Kidney epithelial cell (primary cell): ENCODE measurements around the gene DLAT. TPM values are rescaled to one million over a fixed set of nuclear protein-coding genes. Genes with fewer than 3 reads are reported as not detected.
"Not testable (repeated sequence)": the region's sequence is repeated elsewhere in the genome, so short reads cannot be mapped to it uniquely, and the experiment has no call there.

Experiments used
- DNase-seq: peaks from one replicate; pipeline ENCODE4 v3.0.0-alpha.2; 2010; ENCODE audit warnings: low read depth
- H3K27me3 ChIP-seq: 2 replicates; pipeline ENCODE4 v1.6.0; 2011; ENCODE audit warnings: low read length; ENCODE audit not compliant: control insufficient read depth, insufficient read depth
- H3K36me3 ChIP-seq: 2 replicates; pipeline ENCODE4 v1.5.1; 2011; ENCODE audit warnings: low read length; ENCODE audit not compliant: control insufficient read depth, insufficient read depth
- H3K4me3 ChIP-seq: 2 replicates; pipeline ENCODE4 v1.5.1; 2011; ENCODE audit warnings: low read depth, mild to moderate bottlenecking, control low read depth, low read length
- total RNA-seq: library from RNA; depleted of rRNA; stranded (reverse); fragments of >200 nt; gene quantifications from 2 replicates; pipeline ENCODE4 v1.2.3, GENCODE V29; 2015
- TF ChIP-seq, protein P1 (sequence below): IDR thresholded peaks from 2 replicates; pipeline ENCODE4 v1.5.1; 2011; ENCODE audit warnings: mild to moderate bottlenecking, moderate library complexity, low read length, control low read depth, inconsistent platforms; ENCODE audit not compliant: insufficient read depth, poor library complexity, severe bottlenecking

Gene DLAT
- total RNA-seq, 1 donor from 2014 or later: 33.4 TPM

DNA sequence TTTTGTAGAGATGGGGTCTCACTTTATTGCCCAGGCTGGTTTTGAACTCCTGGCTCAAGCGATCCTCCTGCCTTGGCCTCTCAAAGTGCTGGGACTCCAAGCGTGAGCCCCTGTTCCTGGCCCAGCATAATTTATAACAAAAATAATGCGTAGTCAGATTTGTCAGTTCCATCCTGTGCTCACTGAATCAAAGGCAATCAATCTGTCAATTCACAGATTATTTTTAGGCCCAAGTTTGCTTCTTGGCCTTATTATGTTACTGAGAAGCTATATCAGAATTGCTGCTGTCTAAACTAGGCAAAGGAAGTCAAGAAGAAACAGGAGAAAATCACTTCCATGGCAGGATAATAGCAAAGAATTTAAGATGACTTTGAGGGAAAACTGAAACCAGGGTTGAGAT is 8.7 kb downstream of the DLAT start:
- Histone ChIP-seq H3K36me3 (no peaks in the 10 kb centered on the region), H3K27me3 (no peaks in the 10 kb centered on the region), H3K4me3 (no peak overlapping the region)
- TF ChIP-seq, protein P1, sequence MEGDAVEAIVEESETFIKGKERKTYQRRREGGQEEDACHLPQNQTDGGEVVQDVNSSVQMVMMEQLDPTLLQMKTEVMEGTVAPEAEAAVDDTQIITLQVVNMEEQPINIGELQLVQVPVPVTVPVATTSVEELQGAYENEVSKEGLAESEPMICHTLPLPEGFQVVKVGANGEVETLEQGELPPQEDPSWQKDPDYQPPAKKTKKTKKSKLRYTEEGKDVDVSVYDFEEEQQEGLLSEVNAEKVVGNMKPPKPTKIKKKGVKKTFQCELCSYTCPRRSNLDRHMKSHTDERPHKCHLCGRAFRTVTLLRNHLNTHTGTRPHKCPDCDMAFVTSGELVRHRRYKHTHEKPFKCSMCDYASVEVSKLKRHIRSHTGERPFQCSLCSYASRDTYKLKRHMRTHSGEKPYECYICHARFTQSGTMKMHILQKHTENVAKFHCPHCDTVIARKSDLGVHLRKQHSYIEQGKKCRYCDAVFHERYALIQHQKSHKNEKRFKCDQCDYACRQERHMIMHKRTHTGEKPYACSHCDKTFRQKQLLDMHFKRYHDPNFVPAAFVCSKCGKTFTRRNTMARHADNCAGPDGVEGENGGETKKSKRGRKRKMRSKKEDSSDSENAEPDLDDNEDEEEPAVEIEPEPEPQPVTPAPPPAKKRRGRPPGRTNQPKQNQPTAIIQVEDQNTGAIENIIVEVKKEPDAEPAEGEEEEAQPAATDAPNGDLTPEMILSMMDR: no peak
- DNase-seq: no peak

GRCh38 chr11:112037527-112037926 is 12.3 kb downstream of the DLAT start:
- no peak overlapping the region for H3K4me3 ChIP-seq
- DNase-seq: no peak
- H3K27me3 ChIP-seq: no peaks in the 10 kb centered on the region
- TF ChIP-seq, protein P1: no peak
- H3K36me3 ChIP-seq: no peaks in the 10 kb centered on the region

DNA sequence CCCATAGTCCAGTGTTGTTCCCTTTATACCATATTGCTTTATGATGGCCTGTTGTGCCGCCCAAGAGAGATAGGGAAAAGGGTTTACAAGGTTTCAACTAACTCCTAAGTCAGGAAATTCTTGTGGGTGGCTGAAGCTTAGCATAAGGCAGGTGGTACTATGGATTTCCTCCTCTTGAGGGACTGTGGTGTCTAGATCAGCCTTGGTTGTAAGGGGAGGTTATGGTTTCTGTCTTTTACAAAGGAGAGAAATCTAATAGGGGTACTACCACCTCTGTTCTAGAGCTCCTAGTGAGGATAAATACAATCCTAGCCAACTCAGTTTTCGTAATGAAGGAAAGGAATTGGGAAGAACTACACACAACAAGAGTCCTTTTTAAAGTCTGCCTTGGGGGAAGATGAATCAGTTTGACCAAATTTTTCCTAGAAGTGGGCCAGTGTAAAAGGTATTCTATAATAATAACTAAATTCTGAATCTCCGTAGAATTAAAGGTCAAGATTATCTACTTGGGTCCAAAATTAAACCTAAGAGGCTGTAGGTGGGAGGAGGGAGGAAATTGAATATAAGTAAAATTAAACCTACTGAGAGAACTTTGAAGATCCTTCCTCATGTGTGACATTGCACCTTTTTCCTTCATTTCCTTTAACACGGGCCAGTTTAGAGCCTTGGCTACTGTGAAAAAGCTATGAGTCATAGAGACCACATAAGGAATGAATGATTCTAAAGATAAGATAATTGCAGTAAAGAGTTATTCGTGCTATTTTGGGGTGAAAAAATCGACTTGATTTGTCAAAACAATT is 17.2 kb downstream of the DLAT start:
- DNase-seq: no peak
- TF ChIP-seq, protein P1: no peak
- H3K36me3 ChIP-seq: no peaks in the 10 kb centered on the region
- H3K4me3 ChIP-seq: no peak overlapping the region
- H3K27me3 ChIP-seq: no peaks in the 10 kb centered on the region

DNA sequence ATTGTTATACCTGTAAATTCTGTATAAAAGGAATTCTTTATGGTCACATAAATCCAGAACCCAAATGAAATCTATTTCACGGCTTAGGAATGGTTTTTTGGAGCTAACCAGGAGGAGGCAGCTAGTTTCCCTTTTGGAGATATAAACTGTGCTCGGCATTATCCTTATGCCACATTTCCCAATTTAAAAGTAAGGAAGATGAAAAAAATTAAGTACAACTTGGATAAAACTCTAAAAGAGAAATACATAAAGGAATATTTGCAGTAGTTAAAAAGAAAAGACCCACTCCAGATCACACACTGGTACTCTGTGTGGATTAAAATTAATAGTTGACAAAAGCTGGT is 17.7 kb downstream of the DLAT start:
- Histone ChIP-seq H3K27me3 (no peaks in the 10 kb centered on the region), H3K4me3 (no peak overlapping the region), H3K36me3 (no peaks in the 10 kb centered on the region)
- no peak for DNase-seq
- TF ChIP-seq, protein P1: no peak

GRCh38 chr11:112044961-112045360 is 19.8 kb downstream of the DLAT start:
- Histone ChIP-seq H3K27me3 (no peaks in the 10 kb centered on the region), H3K36me3 (no peaks in the 10 kb centered on the region), H3K4me3 (no peak overlapping the region)
- TF ChIP-seq, protein P1: no peak
- no peak for DNase-seq

- not testable (repeated sequence) for DNase-seq, H3K27me3 ChIP-seq, H3K4me3 ChIP-seq, H3K36me3 ChIP-seq
Observed at GRCh38 chr11:112046647-112047046, 21.4 kb downstream of the DLAT start.

GRCh38 chr11:112048256-112048655 is 23.0 kb downstream of the DLAT start:
- not testable (repeated sequence) for H3K27me3 ChIP-seq, DNase-seq, H3K36me3 ChIP-seq, H3K4me3 ChIP-seq
